Measurements from ENCODE around the gene SOAT2. TPM values are rescaled to one million over a fixed set of nuclear protein-coding genes. Genes with fewer than 3 reads are reported as not detected.

The SOAT2 gene
- total and polyA plus RNA-seq, 2 donors (not counting 1 experiment from before 2014, with no cell fraction given) = under 0.01 TPM; not detected in 1

DNA sequence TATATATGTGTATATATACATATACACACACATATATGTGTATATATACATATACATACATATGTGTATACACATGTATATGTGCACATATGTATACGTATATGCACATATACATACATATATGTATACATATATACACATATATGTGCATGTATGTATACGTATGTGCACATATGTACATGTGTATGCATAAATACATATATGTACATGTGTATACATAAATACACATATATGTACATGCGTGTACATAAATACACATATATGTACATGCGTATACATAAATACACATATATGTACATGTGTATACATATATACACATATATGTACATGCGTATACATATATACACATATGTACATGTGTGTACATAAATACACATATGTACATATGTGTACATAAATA lies 43.9 kb downstream of the SOAT2 start:
- no peak for DNase-seq (ENCODE audit: low read depth in 2 of 2)
- no peak overlapping the region for H3K27ac ChIP-seq (ENCODE audit: insufficient read depth, low read length)
- no peak overlapping the region for H3K9ac ChIP-seq (ENCODE audit: insufficient read depth, low read length)
- no peaks in the 10 kb centered on the region for H3K36me3 ChIP-seq (ENCODE audit: control insufficient read depth, insufficient read depth, low read length)
- H3K4me2 ChIP-seq (ENCODE audit: extremely low read depth, insufficient read depth, low read length) = no peak overlapping the region
- H3K27me3 ChIP-seq (ENCODE audit: control insufficient read depth, insufficient read depth, low read length) = no peaks in the 10 kb centered on the region
- H4K20me1 ChIP-seq (ENCODE audit: control insufficient read depth, extremely low read depth, insufficient read depth, low read length) = no peaks in the 10 kb centered on the region
- TF ChIP-seq, protein P1, sequence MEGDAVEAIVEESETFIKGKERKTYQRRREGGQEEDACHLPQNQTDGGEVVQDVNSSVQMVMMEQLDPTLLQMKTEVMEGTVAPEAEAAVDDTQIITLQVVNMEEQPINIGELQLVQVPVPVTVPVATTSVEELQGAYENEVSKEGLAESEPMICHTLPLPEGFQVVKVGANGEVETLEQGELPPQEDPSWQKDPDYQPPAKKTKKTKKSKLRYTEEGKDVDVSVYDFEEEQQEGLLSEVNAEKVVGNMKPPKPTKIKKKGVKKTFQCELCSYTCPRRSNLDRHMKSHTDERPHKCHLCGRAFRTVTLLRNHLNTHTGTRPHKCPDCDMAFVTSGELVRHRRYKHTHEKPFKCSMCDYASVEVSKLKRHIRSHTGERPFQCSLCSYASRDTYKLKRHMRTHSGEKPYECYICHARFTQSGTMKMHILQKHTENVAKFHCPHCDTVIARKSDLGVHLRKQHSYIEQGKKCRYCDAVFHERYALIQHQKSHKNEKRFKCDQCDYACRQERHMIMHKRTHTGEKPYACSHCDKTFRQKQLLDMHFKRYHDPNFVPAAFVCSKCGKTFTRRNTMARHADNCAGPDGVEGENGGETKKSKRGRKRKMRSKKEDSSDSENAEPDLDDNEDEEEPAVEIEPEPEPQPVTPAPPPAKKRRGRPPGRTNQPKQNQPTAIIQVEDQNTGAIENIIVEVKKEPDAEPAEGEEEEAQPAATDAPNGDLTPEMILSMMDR (conservative IDR thresholded peaks at IDR 0.05 in 1 of 2, IDR thresholded peaks at IDR 0.05 in 1 of 2; ENCODE audit: low read depth in 1 of 2, low read length in 2 of 2) = no peak
- no peak for TF ChIP-seq EZH2 (IDR thresholded peaks at IDR 0.05; ENCODE audit: low read length, missing control alignments)
- no peak overlapping the region for H2AFZ ChIP-seq (ENCODE audit: low read length)
- no peak overlapping the region for H3K4me3 ChIP-seq (replicated peaks in 1 of 4; ENCODE audit: control extremely low read depth in 1 of 4, insufficient read depth in 1 of 4, low read depth in 3 of 4, low read length in 4 of 4)
- H3K9me3 ChIP-seq (ENCODE audit: control insufficient read depth, insufficient read depth, low read depth, low read length) = no peaks in the 10 kb centered on the region
- H3K79me2 ChIP-seq (ENCODE audit: control insufficient read depth, insufficient read depth, low read length) = no peaks in the 10 kb centered on the region
- no peaks in the 10 kb centered on the region for H3K4me1 ChIP-seq (ENCODE audit: control insufficient read depth, extremely low read depth, insufficient read depth, low read length)

DNA sequence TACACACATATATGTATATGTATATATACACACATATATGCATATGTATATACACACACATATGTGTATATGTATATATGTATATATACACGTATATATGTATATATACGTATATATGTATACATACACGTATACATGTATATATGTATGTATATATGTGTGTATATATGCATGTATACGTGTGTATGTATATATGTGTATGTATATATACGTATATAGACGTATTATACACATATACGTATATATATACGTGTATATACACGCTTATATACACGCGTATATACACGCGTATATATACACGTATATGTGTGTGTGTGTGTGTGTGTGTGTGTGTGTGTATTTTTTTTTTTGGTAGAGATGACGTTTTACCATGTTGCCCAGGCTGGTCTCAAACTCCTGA lies 44.4 kb downstream of the SOAT2 start:
- no peak for DNase-seq (ENCODE audit: low read depth in 2 of 2)
- no peak for TF ChIP-seq EZH2 (IDR thresholded peaks at IDR 0.05; ENCODE audit: low read length, missing control alignments)
- TF ChIP-seq, protein P1 (conservative IDR thresholded peaks at IDR 0.05 in 1 of 2, IDR thresholded peaks at IDR 0.05 in 1 of 2; ENCODE audit: low read depth in 1 of 2, low read length in 2 of 2) = no peak
- Histone ChIP-seq H3K27me3 (ENCODE audit: control insufficient read depth, insufficient read depth, low read length) (no peaks in the 10 kb centered on the region), H3K4me3 (replicated peaks in 1 of 4; ENCODE audit: control extremely low read depth in 1 of 4, insufficient read depth in 1 of 4, low read depth in 3 of 4, low read length in 4 of 4) (no peak overlapping the region), H3K9ac (ENCODE audit: insufficient read depth, low read length) (no peak overlapping the region), H3K4me2 (ENCODE audit: extremely low read depth, insufficient read depth, low read length) (no peak overlapping the region), H4K20me1 (ENCODE audit: control insufficient read depth, extremely low read depth, insufficient read depth, low read length) (no peaks in the 10 kb centered on the region), H3K27ac (ENCODE audit: insufficient read depth, low read length) (no peak overlapping the region), H3K79me2 (ENCODE audit: control insufficient read depth, insufficient read depth, low read length) (no peaks in the 10 kb centered on the region), H3K4me1 (ENCODE audit: control insufficient read depth, extremely low read depth, insufficient read depth, low read length) (no peaks in the 10 kb centered on the region), H3K9me3 (ENCODE audit: control insufficient read depth, insufficient read depth, low read depth, low read length) (no peaks in the 10 kb centered on the region), H2AFZ (ENCODE audit: low read length) (no peak overlapping the region), H3K36me3 (ENCODE audit: control insufficient read depth, insufficient read depth, low read length) (no peaks in the 10 kb centered on the region)

DNA sequence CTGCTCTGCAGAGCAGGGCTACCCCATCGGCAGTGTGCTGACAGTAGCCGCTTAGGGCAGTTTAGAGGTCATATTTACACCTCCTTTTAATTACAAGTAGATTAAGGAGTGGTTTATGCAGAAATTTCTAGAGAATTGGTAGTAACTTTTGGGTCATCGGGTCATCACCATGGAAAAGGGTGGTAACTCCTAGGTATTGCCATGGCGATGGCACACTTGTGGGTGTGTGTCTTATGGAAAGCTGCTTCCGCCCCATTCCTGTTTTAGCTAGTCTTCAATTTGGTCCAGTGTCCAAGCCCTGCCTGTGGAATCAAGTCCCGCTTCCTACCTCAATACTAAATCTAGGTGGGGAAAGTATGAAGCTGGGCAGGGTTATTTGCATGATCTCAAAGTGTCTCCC lies 47.8 kb downstream of the SOAT2 start:
- no peaks in the 10 kb centered on the region for H3K27me3 ChIP-seq (ENCODE audit: control insufficient read depth, insufficient read depth, low read length)
- no peak for DNase-seq (ENCODE audit: low read depth in 2 of 2)
- no peaks in the 10 kb centered on the region for H3K79me2 ChIP-seq (ENCODE audit: control insufficient read depth, insufficient read depth, low read length)
- H3K4me3 ChIP-seq (replicated peaks in 1 of 4; ENCODE audit: control extremely low read depth in 1 of 4, insufficient read depth in 1 of 4, low read depth in 3 of 4, low read length in 4 of 4) = no peak overlapping the region
- H3K9ac ChIP-seq (ENCODE audit: insufficient read depth, low read length) = no peak overlapping the region
- H2AFZ ChIP-seq (ENCODE audit: low read length) = no peak overlapping the region
- no peaks in the 10 kb centered on the region for H4K20me1 ChIP-seq (ENCODE audit: control insufficient read depth, extremely low read depth, insufficient read depth, low read length)
- no peaks in the 10 kb centered on the region for H3K36me3 ChIP-seq (ENCODE audit: control insufficient read depth, insufficient read depth, low read length)
- H3K9me3 ChIP-seq (ENCODE audit: control insufficient read depth, insufficient read depth, low read depth, low read length) = no peaks in the 10 kb centered on the region
- H3K27ac ChIP-seq (ENCODE audit: insufficient read depth, low read length) = no peak overlapping the region
- no peaks in the 10 kb centered on the region for H3K4me1 ChIP-seq (ENCODE audit: control insufficient read depth, extremely low read depth, insufficient read depth, low read length)
- TF ChIP-seq EZH2 (IDR thresholded peaks at IDR 0.05; ENCODE audit: low read length, missing control alignments) = no peak
- TF ChIP-seq, protein P1 (conservative IDR thresholded peaks at IDR 0.05 in 1 of 2, IDR thresholded peaks at IDR 0.05 in 1 of 2; ENCODE audit: low read depth in 1 of 2, low read length in 2 of 2) = no peak
- no peak overlapping the region for H3K4me2 ChIP-seq (ENCODE audit: extremely low read depth, insufficient read depth, low read length)
